OCI-LY7 (cell line): ENCODE results near the gene TRA2A.

Experiments used
- EZH2phosphoT487 ChIP-seq: fragments of 200-600 bp; sonication (generic); IDR thresholded peaks from 2 replicates; pipeline ENCODE4 v1.6.1; 2018; ENCODE audit warnings: low read depth, borderline replicate concordance, mild to moderate bottlenecking, mixed run types, antibody characterized with exemption, low read length, moderate library complexity, mixed read lengths
- TF ChIP-seq, protein P1 (sequence below): fragments of 200-600 bp; sonication (generic); conservative IDR thresholded peaks from 2 replicates; pipeline ENCODE4 v1.5.1; 2014; ENCODE audit warnings: mild to moderate bottlenecking, antibody characterized with exemption, low read length, moderate library complexity, mixed read lengths

DNA sequence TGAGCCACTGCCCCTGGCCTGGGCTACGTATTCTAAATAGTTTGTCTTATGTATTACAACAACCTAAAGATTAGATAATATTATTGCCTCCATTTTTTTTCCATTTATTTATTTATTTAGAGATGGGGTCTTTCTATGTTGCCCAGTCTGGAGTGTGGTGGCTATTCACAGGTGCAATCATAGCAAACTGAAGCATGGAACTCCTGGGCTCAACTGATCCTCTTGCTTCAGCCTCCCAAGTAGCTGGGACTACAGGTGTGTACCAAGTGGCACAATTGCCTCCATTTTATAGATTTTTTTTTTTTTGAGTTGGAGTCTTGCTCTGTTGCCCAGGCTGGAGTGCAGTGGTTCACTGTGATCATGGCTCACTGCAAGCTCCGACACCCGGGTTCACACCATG lies 6.5 kb upstream of the TRA2A start:
- TF ChIP-seq, protein P1, sequence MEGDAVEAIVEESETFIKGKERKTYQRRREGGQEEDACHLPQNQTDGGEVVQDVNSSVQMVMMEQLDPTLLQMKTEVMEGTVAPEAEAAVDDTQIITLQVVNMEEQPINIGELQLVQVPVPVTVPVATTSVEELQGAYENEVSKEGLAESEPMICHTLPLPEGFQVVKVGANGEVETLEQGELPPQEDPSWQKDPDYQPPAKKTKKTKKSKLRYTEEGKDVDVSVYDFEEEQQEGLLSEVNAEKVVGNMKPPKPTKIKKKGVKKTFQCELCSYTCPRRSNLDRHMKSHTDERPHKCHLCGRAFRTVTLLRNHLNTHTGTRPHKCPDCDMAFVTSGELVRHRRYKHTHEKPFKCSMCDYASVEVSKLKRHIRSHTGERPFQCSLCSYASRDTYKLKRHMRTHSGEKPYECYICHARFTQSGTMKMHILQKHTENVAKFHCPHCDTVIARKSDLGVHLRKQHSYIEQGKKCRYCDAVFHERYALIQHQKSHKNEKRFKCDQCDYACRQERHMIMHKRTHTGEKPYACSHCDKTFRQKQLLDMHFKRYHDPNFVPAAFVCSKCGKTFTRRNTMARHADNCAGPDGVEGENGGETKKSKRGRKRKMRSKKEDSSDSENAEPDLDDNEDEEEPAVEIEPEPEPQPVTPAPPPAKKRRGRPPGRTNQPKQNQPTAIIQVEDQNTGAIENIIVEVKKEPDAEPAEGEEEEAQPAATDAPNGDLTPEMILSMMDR, result no peak
- no peak for TF ChIP-seq EZH2phosphoT487
